Endothelial cell of umbilical vein (primary cell): ENCODE results near the gene EPN3. TPM values are rescaled to one million over a fixed set of nuclear protein-coding genes. Genes with fewer than 3 reads are reported as not detected.

Experiments used
- BruUV-seq: library from RNA; stranded (reverse); fragments of 400-500 nt; replicated peaks from 2 replicates; lab custom pipeline; 2021; lab: Mats Ljungman, UMichigan
- CTCF ChIA-PET: fragments of 300-600, 350-600 bp; sonication (Branson Sonifier 250); formaldehyde crosslinking; loops from one replicate; lab custom pipeline; 2021; ENCODE audit warnings: antibody characterized with exemption, inconsistent platforms; lab: Charles Lee
- POLR2A ChIA-PET: fragments of 300-600, 350-600 bp; sonication (Branson Sonifier 250); formaldehyde crosslinking; loops from one replicate; lab custom pipeline; 2021; ENCODE audit warnings: antibody characterized with exemption, inconsistent platforms; lab: Charles Lee
- DNase-seq: peaks from one replicate; pipeline ENCODE4 v3.0.0-alpha.2; 2011; ENCODE audit warnings: low read depth, low spot score
- FAIRE-seq: peaks from 2 replicates; lab custom pipeline; 2011; peaks lifted over from hg19 to GRCh38; lab: Jason Lieb, UNC
- H2AFZ ChIP-seq: 2 replicates; pipeline ENCODE4 v1.6.0; 2012; ENCODE audit warnings: low read depth, low read length, control low read depth, inconsistent platforms
- H3K27ac ChIP-seq: 2 replicates; pipeline ENCODE4 v1.5.1; 2011; ENCODE audit warnings: low read depth, mild to moderate bottlenecking, control low read depth, low read length, moderate library complexity; ENCODE audit not compliant: insufficient read depth
- H3K27me3 ChIP-seq, 2 experiments: 2 replicates each; pipeline versions ENCODE4 v1.6.0 to v1.6.1; 2011; ENCODE audit warnings: low read length in 2 of 2, mixed read lengths in 1 of 2; ENCODE audit not compliant: control insufficient read depth in 2 of 2, insufficient read depth in 2 of 2
- H3K36me3 ChIP-seq, 2 experiments: 2 replicates in 1 of 2; 3 replicates in 1 of 2; pipeline ENCODE4 v1.5.1; 2011; ENCODE audit warnings: low read length in 2 of 2, mild to moderate bottlenecking in 1 of 2, moderate library complexity in 1 of 2; ENCODE audit not compliant: control insufficient read depth in 2 of 2, insufficient read depth in 2 of 2; ENCODE audit errors: extremely low read depth in 1 of 2
- H3K4me1 ChIP-seq: 3 replicates; pipeline ENCODE4 v1.5.1; 2011; ENCODE audit warnings: mild to moderate bottlenecking, low read length; ENCODE audit not compliant: control insufficient read depth, insufficient read depth; ENCODE audit errors: extremely low read depth
- H3K4me2 ChIP-seq: 2 replicates; pipeline ENCODE4 v1.6.1; 2011; ENCODE audit warnings: low read length, control low read depth, mixed read lengths; ENCODE audit not compliant: insufficient read depth
- H3K4me3 ChIP-seq, 3 experiments: fragments of 200-600 bp in 1 of 3; sonication (generic), shearing (Covaris generic) in 1 of 3; replicated peaks in 1 of 3; 2 replicates each; pipeline ENCODE4 v1.5.1; 2011 to 2016; ENCODE audit warnings: control low read depth in 3 of 3, low read length in 3 of 3, mild to moderate bottlenecking in 2 of 3, inconsistent platforms in 1 of 3, low read depth in 1 of 3, moderate library complexity in 1 of 3; ENCODE audit not compliant: insufficient read depth in 1 of 3
- H3K79me2 ChIP-seq: 2 replicates; pipeline ENCODE4 v1.6.0; 2012; ENCODE audit warnings: low read length, inconsistent platforms; ENCODE audit not compliant: control insufficient read depth, insufficient read depth
- H3K9ac ChIP-seq: replicated peaks from 2 replicates; pipeline ENCODE3; 2011; ENCODE audit warnings: low read length, control low read depth; ENCODE audit not compliant: insufficient read depth; ENCODE audit errors: extremely low read depth
- H3K9me1 ChIP-seq: replicated peaks from 3 replicates; pipeline ENCODE4 v1.6.0; 2011; ENCODE audit warnings: mild to moderate bottlenecking, low read length; ENCODE audit not compliant: control insufficient read depth, insufficient read depth; ENCODE audit errors: extremely low read depth
- H3K9me3 ChIP-seq: replicated peaks from 2 replicates; pipeline ENCODE4 v1.5.1; 2012; ENCODE audit warnings: low read length, inconsistent platforms; ENCODE audit not compliant: control insufficient read depth, insufficient read depth
- H4K20me1 ChIP-seq: replicated peaks from 2 replicates; pipeline ENCODE3; 2011; ENCODE audit warnings: mild to moderate bottlenecking, low read length; ENCODE audit not compliant: control insufficient read depth, insufficient read depth; ENCODE audit errors: extremely low read depth
- EZH2 ChIP-seq: IDR thresholded peaks from 2 replicates; pipeline ENCODE4 v1.6.1; 2012; ENCODE audit warnings: borderline replicate concordance, low read depth, mild to moderate bottlenecking, moderate library complexity, low read length, inconsistent platforms; ENCODE audit not compliant: severe bottlenecking
- FOS ChIP-seq: IDR thresholded peaks from 2 replicates; pipeline ENCODE4 v1.6.1; 2011; ENCODE audit warnings: mild to moderate bottlenecking, low read length, moderate library complexity, borderline replicate concordance; ENCODE audit not compliant: insufficient read depth
- GATA2 ChIP-seq: IDR thresholded peaks from 2 replicates; pipeline ENCODE4 v1.7.0; 2011; ENCODE audit warnings: low read depth, mild to moderate bottlenecking, moderate library complexity, mixed read lengths, low read length; ENCODE audit not compliant: insufficient read length, insufficient read depth
- JUN ChIP-seq: IDR thresholded peaks from 2 replicates; pipeline ENCODE4 v1.6.1; 2011; ENCODE audit warnings: borderline replicate concordance, low read depth; ENCODE audit not compliant: insufficient read length, insufficient read depth
- MYC ChIP-seq: IDR thresholded peaks from one replicate; pipeline ENCODE4 v1.6.1; 2011; ENCODE audit warnings: mild to moderate bottlenecking, low read depth, low read length
- POLR2A ChIP-seq: IDR thresholded peaks from 2 replicates; pipeline ENCODE4 v1.6.1; 2012; ENCODE audit warnings: low read depth, mild to moderate bottlenecking, control low read depth, low read length
- POLR2AphosphoS5 ChIP-seq: IDR thresholded peaks from 2 replicates; pipeline ENCODE4 v1.6.1; 2012; ENCODE audit warnings: low read depth, mild to moderate bottlenecking, control low read depth, low read length, moderate library complexity; ENCODE audit not compliant: insufficient read depth
- dilution Hi-C: fragments of 300-500 bp; cut with MboI; formaldehyde crosslinking; loops from one replicate; pipeline ENCODE4 v1.15.0; 2019; ENCODE audit warnings: low sequenced_read_pairs; ENCODE audit not compliant: extremely low pct_ligation_motif_present
- intact Hi-C: fragments of 100-400 bp; cut with micrococcal nuclease; formaldehyde crosslinking; loops from one replicate; pipeline ENCODE4 v1.10.0; 2022
- polyA plus RNA-seq, 4 experiments: library from polyadenylated mRNA; depleted of rRNA in 3 of 4; stranded (reverse) in 3 of 4; unstranded in 1 of 4; fragments of >200 nt; gene quantifications; 2 replicates each; pipeline versions ENCODE4 v1.2.1 to v1.2.3, GENCODE V29; 2011 to 2012; ENCODE audit warnings: missing spikeins in 1 of 4
- total RNA-seq: library from RNA; stranded (reverse); gene quantifications from 2 replicates; pipeline ENCODE4 v1.2.3, GENCODE V29; 2021
- TF ChIP-seq, protein P1 (sequence below): IDR thresholded peaks from 2 replicates; pipeline ENCODE4 v1.6.1; 2011; ENCODE audit not compliant: insufficient read depth, insufficient read length
- TF ChIP-seq, protein P2 (sequence below), 2 donors: IDR thresholded peaks; 1 replicate in 1 of 2; 2 replicates in 1 of 2; pipeline ENCODE4 v1.5.1; 2011; ENCODE audit warnings: low read length in 2 of 2, mild to moderate bottlenecking in 2 of 2, moderate library complexity in 2 of 2, control low read depth in 1 of 2, inconsistent platforms in 1 of 2, low read depth in 1 of 2; ENCODE audit not compliant: insufficient read depth in 1 of 2; ENCODE audit errors: extremely low read depth in 1 of 2

EPN3 gene
- total and polyA plus RNA-seq, 2 donors (not counting 3 experiments of a cell fraction or from before 2014, with no cell fraction given) = not detected

DNA sequence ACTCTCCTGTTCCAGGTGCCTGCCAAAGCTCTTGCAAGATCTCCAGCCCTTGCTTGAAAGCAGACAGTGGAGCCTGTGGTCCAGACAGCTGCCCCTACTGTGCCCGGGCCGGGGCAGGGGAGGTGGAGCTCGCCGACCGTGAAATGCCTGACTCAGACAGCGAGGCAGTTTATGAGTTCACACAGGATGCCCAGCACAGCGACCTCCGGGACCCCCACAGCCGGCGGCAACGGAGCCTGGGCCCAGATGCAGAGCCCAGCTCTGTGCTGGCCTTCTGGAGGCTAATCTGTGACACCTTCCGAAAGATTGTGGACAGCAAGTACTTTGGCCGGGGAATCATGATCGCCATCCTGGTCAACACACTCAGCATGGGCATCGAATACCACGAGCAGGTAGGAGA, 45.6 kb downstream of the EPN3 start:
- dilution Hi-C loops = no loop called here
- ChIA-PET POLR2A (no interaction called here), CTCF (no interaction called here)
- no TSS peak for BruUV-seq
- no peaks in the 10 kb centered on the region for H3K9me1 ChIP-seq
- H3K9ac ChIP-seq = no peak overlapping the region
- no peak for DNase-seq
- no peaks in the 10 kb centered on the region for H3K36me3 ChIP-seq
- no peaks in the 10 kb centered on the region for H3K9me3 ChIP-seq
- H3K27ac ChIP-seq = no peak overlapping the region
- no peak overlapping the region for H3K4me2 ChIP-seq
- peaks cover 0 to 6% of the 10 kb centered on the region in 2 experiments for H3K27me3 ChIP-seq
- no peaks in the 10 kb centered on the region for H3K4me1 ChIP-seq
- intact Hi-C loops = no loop called here
- no peaks in the 10 kb centered on the region for H3K79me2 ChIP-seq
- H3K4me3 ChIP-seq = no peak overlapping the region
- no peak for FAIRE-seq
- H2AFZ ChIP-seq = no peak overlapping the region
- TF ChIP-seq FOS (no peak), GATA2 (no peak), EZH2 (no peak), POLR2AphosphoS5 (no peak), MYC (no peak), JUN (no peak), POLR2A (no peak)
- TF ChIP-seq, protein P1, sequence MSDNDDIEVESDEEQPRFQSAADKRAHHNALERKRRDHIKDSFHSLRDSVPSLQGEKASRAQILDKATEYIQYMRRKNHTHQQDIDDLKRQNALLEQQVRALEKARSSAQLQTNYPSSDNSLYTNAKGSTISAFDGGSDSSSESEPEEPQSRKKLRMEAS = no peak
- TF ChIP-seq, protein P2, sequence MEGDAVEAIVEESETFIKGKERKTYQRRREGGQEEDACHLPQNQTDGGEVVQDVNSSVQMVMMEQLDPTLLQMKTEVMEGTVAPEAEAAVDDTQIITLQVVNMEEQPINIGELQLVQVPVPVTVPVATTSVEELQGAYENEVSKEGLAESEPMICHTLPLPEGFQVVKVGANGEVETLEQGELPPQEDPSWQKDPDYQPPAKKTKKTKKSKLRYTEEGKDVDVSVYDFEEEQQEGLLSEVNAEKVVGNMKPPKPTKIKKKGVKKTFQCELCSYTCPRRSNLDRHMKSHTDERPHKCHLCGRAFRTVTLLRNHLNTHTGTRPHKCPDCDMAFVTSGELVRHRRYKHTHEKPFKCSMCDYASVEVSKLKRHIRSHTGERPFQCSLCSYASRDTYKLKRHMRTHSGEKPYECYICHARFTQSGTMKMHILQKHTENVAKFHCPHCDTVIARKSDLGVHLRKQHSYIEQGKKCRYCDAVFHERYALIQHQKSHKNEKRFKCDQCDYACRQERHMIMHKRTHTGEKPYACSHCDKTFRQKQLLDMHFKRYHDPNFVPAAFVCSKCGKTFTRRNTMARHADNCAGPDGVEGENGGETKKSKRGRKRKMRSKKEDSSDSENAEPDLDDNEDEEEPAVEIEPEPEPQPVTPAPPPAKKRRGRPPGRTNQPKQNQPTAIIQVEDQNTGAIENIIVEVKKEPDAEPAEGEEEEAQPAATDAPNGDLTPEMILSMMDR (IDR thresholded peaks at IDR 0.05; ENCODE audit: extremely low read depth in 1 of 2, insufficient read depth in 1 of 2, low read depth in 1 of 2, low read length in 2 of 2) = no peak
- no peaks in the 10 kb centered on the region for H4K20me1 ChIP-seq
